K562 (cell line): Measurements from ENCODE around the gene ABHD3. TPM values are rescaled to one million over a fixed set of nuclear protein-coding genes. Genes with fewer than 3 reads are reported as not detected.

Experiments
- ATF3 ChIP-seq, 2 experiments: fragments of 450-650 bp in 1 of 2; sonication (generic) in 1 of 2; formaldehyde crosslinking in 1 of 2; IDR thresholded peaks in 1 of 2; conservative IDR thresholded peaks in 1 of 2; 2 replicates each; pipeline versions ENCODE4 v1.6.1 to v1.8.1; 2016 to 2023; ENCODE audit warnings: mild to moderate bottlenecking in 2 of 2, moderate library complexity in 2 of 2, inconsistent platforms in 1 of 2, missing genetic modification reagents in 1 of 2
- CTCF ChIP-seq, 3 experiments: IDR thresholded peaks in 2 of 3; conservative IDR thresholded peaks in 1 of 3; 2 replicates each; pipeline ENCODE4 v1.5.1; 2011 to 2012; ENCODE audit warnings: low read length in 3 of 3, mild to moderate bottlenecking in 3 of 3, control low read depth in 2 of 3, improper control_type of control experiment in 1 of 3, inconsistent platforms in 1 of 3, low read depth in 1 of 3, mixed read lengths in 1 of 3, moderate library complexity in 1 of 3; ENCODE audit not compliant: insufficient read depth in 2 of 3
- E2F5 ChIP-seq: sonication (generic); formaldehyde crosslinking; IDR thresholded peaks from 2 replicates; pipeline ENCODE4 v1.8.0; 2022; ENCODE audit warnings: mild to moderate bottlenecking, missing genetic modification reagents
- MCM2 ChIP-seq: fragments of 450-650 bp; IDR thresholded peaks from 2 replicates; pipeline ENCODE4 v1.6.1; 2017; ENCODE audit warnings: low read depth, mild to moderate bottlenecking
- MGA ChIP-seq: fragments of 450-650 bp; IDR thresholded peaks from 2 replicates; pipeline ENCODE4 v1.6.1; 2016; ENCODE audit warnings: mild to moderate bottlenecking, moderate library complexity
- NFRKB ChIP-seq: fragments of 450-650 bp; IDR thresholded peaks from 2 replicates; pipeline ENCODE4 v1.6.1; 2016; ENCODE audit warnings: low read depth
- PHB ChIP-seq: fragments of 250-450 bp; sonication (Bioruptor Pico); IDR thresholded peaks from 2 replicates; pipeline ENCODE4 v1.5.0; 2021
- POLR2AphosphoS5 ChIP-seq: IDR thresholded peaks from 2 replicates; pipeline ENCODE4 v1.6.1; 2011; ENCODE audit warnings: mild to moderate bottlenecking, low read depth, low read length, moderate library complexity; ENCODE audit not compliant: control insufficient read depth, insufficient read depth
- polyA plus RNA-seq, 8 experiments: library from polyadenylated mRNA; depleted of rRNA in 4 of 8; stranded (reverse) in 5 of 8; unstranded in 3 of 8; fragments of >200 nt; fragmentation: Nextera tagmentation in 2 of 8; fragmentation: Illumina TruSeq in 1 of 8; extraction: Ambion mirVana in 2 of 8; extraction: Trizol in 1 of 8; gene quantifications; 2 replicates each; pipeline versions ENCODE4 v1.2.1 to v1.2.3, GENCODE V29; 2011 to 2014; ENCODE audit warnings: inconsistent platforms in 1 of 8, missing spikeins in 1 of 8
- total RNA-seq, 7 experiments: library from RNA; depleted of rRNA in 6 of 7; stranded (reverse); fragments of >200 nt in 6 of 7; fragmentation: Illumina TruSeq in 2 of 7; extraction: Trizol in 2 of 7; gene quantifications; 2 replicates each; pipeline versions ENCODE4 v1.2.1 to v1.2.3, GENCODE V29; 2011 to 2021; ENCODE audit warnings: low replicate concordance in 1 of 7

The ABHD3 gene
- total and polyA plus RNA-seq, 9 of the 15 experiments (the other 6 are each of a cell fraction or from before 2014, with no cell fraction given), result 6.3 to 38.8 (median 19.4) TPM

DNA sequence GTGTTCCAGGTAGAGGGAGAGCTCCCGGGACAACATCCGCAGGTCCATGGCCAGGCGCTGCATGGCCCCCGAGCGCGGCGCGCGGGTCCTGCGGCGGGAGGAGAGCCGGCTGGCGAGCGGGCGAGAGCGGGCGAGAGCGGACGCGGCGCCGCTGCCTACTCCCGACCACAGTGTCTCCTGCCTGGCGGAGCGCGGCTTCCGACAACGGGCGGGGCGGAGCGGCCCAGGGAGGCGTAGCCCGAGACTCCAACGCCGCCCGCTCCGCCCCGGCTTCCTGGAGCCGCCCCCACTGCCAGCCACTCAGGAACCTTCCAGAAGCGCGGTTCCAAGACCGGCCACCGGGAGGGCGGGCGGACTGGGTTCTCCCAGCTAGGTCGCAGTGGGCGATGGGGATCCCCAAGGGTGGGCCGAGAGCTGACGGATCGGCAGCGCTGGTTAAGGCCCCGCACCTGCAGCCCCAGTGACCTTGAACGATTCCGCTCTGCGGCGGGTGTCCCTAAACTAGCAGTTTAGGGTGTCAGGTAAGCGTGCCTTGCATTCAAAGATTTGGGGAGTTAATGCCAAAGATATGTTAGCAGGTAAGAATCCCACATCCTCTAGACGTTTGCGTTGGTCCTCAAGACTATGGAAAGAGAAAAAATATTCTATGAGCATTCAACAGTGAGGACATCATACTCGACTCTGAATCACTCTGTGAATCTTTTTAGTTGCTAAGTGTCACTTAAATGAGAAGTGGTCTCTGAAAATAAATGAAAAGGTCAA, at the start of gene ABHD3 (continued):
- peak; percentile 30 to 58 (median 47) for TF ChIP-seq CTCF (IDR thresholded peaks at IDR 0.05 in 2 of 3, conservative IDR thresholded peaks at IDR 0.05 in 1 of 3; ENCODE audit: insufficient read depth in 2 of 3, low read depth in 1 of 3, low read length in 3 of 3)
- TF ChIP-seq E2F5 (CRISPR knock-in tag), result no peak
- TF ChIP-seq ATF3 (IDR thresholded peaks at IDR 0.05), result no peak
- TF ChIP-seq ATF3 (CRISPR knock-in tag; conservative IDR thresholded peaks at IDR 0.05), result no peak
- TF ChIP-seq POLR2AphosphoS5, result peak; percentile 65
- TF ChIP-seq PHB, result no peak
- no peak for TF ChIP-seq NFRKB
- TF ChIP-seq MGA, result no peak; the same call in 1 of the 2 replicates
- TF ChIP-seq MCM2, result no peak
